ENCODE data around the gene NPC1.
"Not testable (repeated sequence)": the region's sequence is repeated elsewhere in the genome, so short reads cannot be mapped to it uniquely, and the experiment has no call there.

Gene NPC1

GRCh38 chr18:23578891-23579653, 7.2 kb downstream of the NPC1 start:
- in situ Hi-C loops (cut with MboI; ENCODE audit: low sequenced_read_pairs) = no loop called here

- in situ Hi-C loops (cut with MboI; ENCODE audit: low sequenced_read_pairs) = no loop called here
Observed at GRCh38 chr18:23578067-23578701, 8.1 kb downstream of the NPC1 start.

GRCh38 chr18:23577521-23577920, 8.8 kb downstream of the NPC1 start:
- in situ Hi-C loops (cut with MboI; ENCODE audit: low sequenced_read_pairs) = not testable (repeated sequence)

- in situ Hi-C loops (cut with MboI; ENCODE audit: low sequenced_read_pairs) = no loop called here
Observed at GRCh38 chr18:23575309-23575651, 11.0 kb downstream of the NPC1 start.

- in situ Hi-C loops (cut with MboI; ENCODE audit: low sequenced_read_pairs) = no loop called here
Observed at GRCh38 chr18:23574611-23575308, 11.5 kb downstream of the NPC1 start.

- in situ Hi-C loops (cut with MboI; ENCODE audit: low sequenced_read_pairs) = no loop called here
Observed at GRCh38 chr18:23573626-23574431, 12.5 kb downstream of the NPC1 start.

- in situ Hi-C loops (cut with MboI; ENCODE audit: low sequenced_read_pairs) = no loop called here
Observed at GRCh38 chr18:23573020-23573419, 13.3 kb downstream of the NPC1 start.

- in situ Hi-C loops (cut with MboI; ENCODE audit: low sequenced_read_pairs) = no loop called here
Observed at GRCh38 chr18:23572570-23572969, 13.7 kb downstream of the NPC1 start.

- in situ Hi-C loops (cut with MboI; ENCODE audit: low sequenced_read_pairs) = no loop called here
Observed at GRCh38 chr18:23572012-23572411, 14.3 kb downstream of the NPC1 start.

- in situ Hi-C loops (cut with MboI; ENCODE audit: low sequenced_read_pairs) = no loop called here
Observed at GRCh38 chr18:23570912-23571504, 15.3 kb downstream of the NPC1 start.

- in situ Hi-C loops (cut with MboI; ENCODE audit: low sequenced_read_pairs) = no loop called here
Observed at GRCh38 chr18:23569299-23570063, 16.8 kb downstream of the NPC1 start.

GRCh38 chr18:23568281-23569138, 17.8 kb downstream of the NPC1 start:
- in situ Hi-C loops (cut with MboI; ENCODE audit: low sequenced_read_pairs) = no loop called here

- in situ Hi-C loops (cut with MboI; ENCODE audit: low sequenced_read_pairs) = no loop called here
Observed at GRCh38 chr18:23567671-23568070, 18.6 kb downstream of the NPC1 start.

GRCh38 chr18:23565916-23566547, 20.3 kb downstream of the NPC1 start:
- in situ Hi-C loops (cut with MboI; ENCODE audit: low sequenced_read_pairs) = no loop called here

- in situ Hi-C loops (cut with MboI; ENCODE audit: low sequenced_read_pairs) = no loop called here
Observed at GRCh38 chr18:23563377-23564043, 22.8 kb downstream of the NPC1 start.

GRCh38 chr18:23560186-23560585, 26.1 kb downstream of the NPC1 start:
- in situ Hi-C loops (cut with MboI; ENCODE audit: low sequenced_read_pairs) = no loop called here

- in situ Hi-C loops (cut with MboI; ENCODE audit: low sequenced_read_pairs) = not testable (repeated sequence)
Observed at GRCh38 chr18:23557511-23557910, 28.8 kb downstream of the NPC1 start.

GRCh38 chr18:23556145-23556780, 30.0 kb downstream of the NPC1 start:
- in situ Hi-C loops (cut with MboI; ENCODE audit: low sequenced_read_pairs) = no loop called here
